Skeletal muscle satellite cell (primary cell): Measurements from ENCODE around the gene IL31.
A peak's percentile ranks its signal among the peaks of the same experiment; 100 is the strongest.
"Not testable (repeated sequence)": the region's sequence is repeated elsewhere in the genome, so short reads cannot be mapped to it uniquely, and the experiment has no call there.

Experiments
- H3K27me3 ChIP-seq: 2 replicates; pipeline ENCODE4 v1.7.0; 2013; ENCODE audit warnings: low read length; ENCODE audit not compliant: control insufficient read depth, insufficient read depth
- H3K36me3 ChIP-seq: 2 replicates; pipeline ENCODE4 v1.7.0; 2013; ENCODE audit warnings: mild to moderate bottlenecking, control low read depth, low read length; ENCODE audit not compliant: insufficient read depth
- H3K4me1 ChIP-seq: 2 replicates; pipeline ENCODE4 v1.7.0; 2013; ENCODE audit warnings: low read length; ENCODE audit not compliant: control insufficient read depth, insufficient read depth
- H3K4me2 ChIP-seq: 2 replicates; pipeline ENCODE4 v1.7.0; 2013; ENCODE audit warnings: mild to moderate bottlenecking, low read length
- H3K4me3 ChIP-seq: 2 replicates; pipeline ENCODE4 v1.7.0; 2013; ENCODE audit warnings: low read length
- H3K9ac ChIP-seq: 2 replicates; pipeline ENCODE4 v1.7.0; 2013; ENCODE audit warnings: mild to moderate bottlenecking, low read depth, low read length, moderate library complexity
- H3K9me3 ChIP-seq: replicated peaks from 2 replicates; pipeline ENCODE4 v1.7.0; 2013; ENCODE audit warnings: mild to moderate bottlenecking, control low read depth, low read length

The IL31 gene

GRCh38 chr12:122190842-122191668, 17.0 kb upstream of the IL31 start:
- no peak overlapping the region for H3K4me2 ChIP-seq
- H3K4me3 ChIP-seq: no peak overlapping the region
- no peaks in the 10 kb centered on the region for H3K9me3 ChIP-seq
- H3K27me3 ChIP-seq: no peaks in the 10 kb centered on the region
- no peaks in the 10 kb centered on the region for H3K36me3 ChIP-seq
- H3K9ac ChIP-seq: no peak overlapping the region
- H3K4me1 ChIP-seq: no peaks in the 10 kb centered on the region

GRCh38 chr12:122189626-122190475, 15.8 kb upstream of the IL31 start:
- no peak overlapping the region for H3K9ac ChIP-seq
- no peak overlapping the region for H3K4me3 ChIP-seq
- H3K36me3 ChIP-seq: no peaks in the 10 kb centered on the region
- no peaks in the 10 kb centered on the region for H3K4me1 ChIP-seq
- no peaks in the 10 kb centered on the region for H3K9me3 ChIP-seq
- H3K27me3 ChIP-seq: no peaks in the 10 kb centered on the region
- H3K4me2 ChIP-seq: no peak overlapping the region

GRCh38 chr12:122187466-122187865, 13.4 kb upstream of the IL31 start:
- Histone ChIP-seq H3K36me3 (no peaks in the 10 kb centered on the region), H3K4me1 (no peaks in the 10 kb centered on the region), H3K9ac (no peak overlapping the region), H3K9me3 (no peaks in the 10 kb centered on the region), H3K4me2 (no peak overlapping the region), H3K4me3 (no peak overlapping the region), H3K27me3 (no peaks in the 10 kb centered on the region)

GRCh38 chr12:122185494-122186082, 11.6 kb upstream of the IL31 start:
- H3K4me3 ChIP-seq: no peak overlapping the region

GRCh38 chr12:122185079-122185478, 11.1 kb upstream of the IL31 start:
- Histone ChIP-seq H3K9ac (no peak overlapping the region), H3K4me2 (no peak overlapping the region), H3K4me1 (peaks cover 5% of the 10 kb centered on the region), H3K27me3 (no peaks in the 10 kb centered on the region), H3K36me3 (no peaks in the 10 kb centered on the region), H3K9me3 (no peaks in the 10 kb centered on the region), H3K4me3 (no peak overlapping the region)

More at GRCh38 chr12:122185494-122186082, 11.6 kb upstream of the IL31 start:
- Histone ChIP-seq H3K9ac (no peak overlapping the region), H3K27me3 (no peaks in the 10 kb centered on the region), H3K4me2 (no peak overlapping the region), H3K9me3 (no peaks in the 10 kb centered on the region), H3K4me1 (peaks cover under 1% of the 10 kb centered on the region), H3K36me3 (no peaks in the 10 kb centered on the region)

- H3K9me3 ChIP-seq: no peaks in the 10 kb centered on the region
- no peaks in the 10 kb centered on the region for H3K36me3 ChIP-seq
- H3K4me2 ChIP-seq: no peak overlapping the region
- no peak overlapping the region for H3K9ac ChIP-seq
- H3K4me1 ChIP-seq: peaks cover 5% of the 10 kb centered on the region
- no peak overlapping the region for H3K4me3 ChIP-seq
- H3K27me3 ChIP-seq: no peaks in the 10 kb centered on the region
Measured at GRCh38 chr12:122184517-122184916, 10.5 kb upstream of the IL31 start.

DNA sequence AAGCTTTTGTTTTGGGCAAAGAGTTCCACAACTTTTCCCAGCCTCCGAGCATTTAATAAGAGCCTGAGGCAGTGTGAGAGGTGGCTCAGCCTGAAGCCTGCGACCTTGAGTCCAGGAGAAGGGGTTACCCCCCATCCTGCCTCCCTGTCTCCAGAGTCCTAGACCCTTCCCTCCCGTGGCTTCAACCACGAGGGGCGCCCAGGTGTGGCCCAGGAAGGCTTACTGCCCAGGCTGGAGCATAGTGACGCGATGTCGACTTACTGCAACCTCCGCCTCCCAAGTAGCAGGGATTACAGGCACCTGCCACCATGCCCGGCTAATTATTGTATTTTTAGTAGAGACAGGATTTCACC, 9.5 kb upstream of the IL31 start:
- peak overlapping the region; percentile 72 for H3K4me3 ChIP-seq
- no peaks in the 10 kb centered on the region for H3K27me3 ChIP-seq
- peak overlapping the region; percentile 67 for H3K9ac ChIP-seq
- peak overlapping the region; percentile 95 for H3K4me2 ChIP-seq
- no peaks in the 10 kb centered on the region for H3K36me3 ChIP-seq
- no peaks in the 10 kb centered on the region for H3K9me3 ChIP-seq
- peaks cover 5% of the 10 kb centered on the region for H3K4me1 ChIP-seq

- H3K4me2 ChIP-seq: peak within 1 kb of the TSS; percentile 95
- H3K27me3 ChIP-seq: no peaks in the 10 kb centered on the region
- H3K36me3 ChIP-seq: no peaks in the 10 kb centered on the region
- peak within 1 kb of the TSS; percentile 72 for H3K4me3 ChIP-seq
- peak within 1 kb of the TSS; percentile 67 for H3K9ac ChIP-seq
- H3K9me3 ChIP-seq: no peaks in the 10 kb centered on the region
- peaks cover 5% of the 10 kb centered on the region for H3K4me1 ChIP-seq
Measured at GRCh38 chr12:122182887-122183587, 9.0 kb upstream of the IL31 start, which contains the start of gene LRRC43. Gene LRRC43 (plus strand): TSS chr12:122183123. CDS start chr12:122183145, 22 bp downstream.

DNA sequence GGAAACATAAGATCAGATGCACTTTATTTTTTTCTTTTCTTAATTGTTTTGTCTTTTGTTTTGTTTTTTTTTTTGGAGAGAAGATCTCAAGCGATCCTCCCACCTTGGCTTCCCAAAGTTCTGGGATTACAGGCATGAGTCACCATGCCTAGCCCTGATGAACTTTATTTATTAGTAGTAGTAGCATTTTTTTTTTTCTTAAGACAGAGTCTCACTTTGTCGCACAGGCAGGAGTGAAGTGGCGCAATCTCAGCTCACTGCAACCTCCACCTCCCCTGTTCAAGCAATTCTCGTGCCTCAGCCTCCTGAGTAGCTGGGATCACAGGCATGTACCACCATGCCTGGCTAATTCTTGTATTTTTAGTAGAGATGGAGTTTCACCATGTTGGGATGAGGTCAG, 2.5 kb upstream of the IL31 start:
- not testable (repeated sequence) for H3K4me3 ChIP-seq, H3K27me3 ChIP-seq, H3K4me2 ChIP-seq, H3K9me3 ChIP-seq, H3K9ac ChIP-seq, H3K36me3 ChIP-seq, H3K4me1 ChIP-seq

GRCh38 chr12:122172262-122172939, 1.6 kb downstream of the IL31 start:
- H3K4me1 ChIP-seq: no peaks in the 10 kb centered on the region

More at GRCh38 chr12:122172262-122172939, 1.6 kb downstream of the IL31 start:
- Histone ChIP-seq H3K9ac (no peak overlapping the region), H3K4me2 (no peak overlapping the region), H3K27me3 (peaks cover 10% of the 10 kb centered on the region), H3K36me3 (no peaks in the 10 kb centered on the region), H3K4me3 (no peak overlapping the region), H3K9me3 (no peaks in the 10 kb centered on the region)
